ENCODE results near the gene PKD1L1. TPM values are rescaled to one million over a fixed set of nuclear protein-coding genes. Genes with fewer than 3 reads are reported as not detected.

PKD1L1 gene
- polyA plus RNA-seq, 2 of the 4 experiments (the other 2 are of a cell fraction) = 0.21 TPM

- H3K27ac ChIP-seq = peak overlapping the region in 1 of 2 experiments; percentile 63; a peak in 2 of 6 replicates
- DNase-seq (ENCODE audit: low read depth in 1 of 2, low spot score in 1 of 2) (no peak), FAIRE-seq (peak; percentile 79), ATAC-seq (no peak)
- no peak overlapping the region for H3K4me2 ChIP-seq
- no peak overlapping the region for H3K4me3 ChIP-seq
- no peaks in the 10 kb centered on the region for H3K9me3 ChIP-seq
- CTCF ChIA-PET = interaction anchor here (0.9 to 4.1 kb wide), 2 partner anchors 16 kb away, joined by 4 to 23 read pairs; no protein-coding TSS in a partner anchor
- peaks cover 12% of the 10 kb centered on the region for H3K4me1 ChIP-seq
- POLR2A ChIA-PET = no interaction called here
- TF ChIP-seq RNF2 (IDR thresholded peaks at IDR 0.05; ENCODE audit: borderline replicate concordance, low read depth) = no peak
- no peak for TF ChIP-seq NPAS2 (CRISPR knock-in tag; IDR thresholded peaks at IDR 0.05; ENCODE audit: borderline replicate concordance)
- no peak for TF ChIP-seq TFCP2L1 (CRISPR knock-in tag; IDR thresholded peaks at IDR 0.05)
- no peak for TF ChIP-seq RARB (CRISPR knock-in tag; IDR thresholded peaks at IDR 0.05)
- TF ChIP-seq SREBF2 (IDR thresholded peaks at IDR 0.05) = no peak
- no peak for TF ChIP-seq HOXB13 (CRISPR knock-in tag; IDR thresholded peaks at IDR 0.05; ENCODE audit: low read depth)
- no peak for TF ChIP-seq REST (IDR thresholded peaks at IDR 0.05)
- TF ChIP-seq TP53 (CRISPR knock-in tag; IDR thresholded peaks at IDR 0.05) = no peak
- no peak for TF ChIP-seq ESRRA (IDR thresholded peaks at IDR 0.05; ENCODE audit: borderline replicate concordance, low read length)
- no peak for TF ChIP-seq HEYL (CRISPR knock-in tag; IDR thresholded peaks at IDR 0.05)
- no peak for TF ChIP-seq HOXA7 (CRISPR knock-in tag; IDR thresholded peaks at IDR 0.05)
- TF ChIP-seq HMGXB4 (CRISPR knock-in tag; IDR thresholded peaks at IDR 0.05; ENCODE audit: borderline replicate concordance) = no peak
- no peak for TF ChIP-seq ZNF302 (CRISPR knock-in tag; IDR thresholded peaks at IDR 0.05)
- TF ChIP-seq PHF8 (IDR thresholded peaks at IDR 0.05; ENCODE audit: borderline replicate concordance, low read depth) = no peak
- TF ChIP-seq RFX5 (IDR thresholded peaks at IDR 0.05) = no peak
- WGBS (ENCODE audit: missing lambda C conversion rate) = 80% methylated on average over 6 of the region's 6 CpGs
Observed at GRCh38 chr7:47803025-47803424, 145.2 kb downstream of the PKD1L1 start.

- ATAC-seq (no peak), FAIRE-seq (no peak), DNase-seq (ENCODE audit: low read depth in 1 of 2, low spot score in 1 of 2) (no peak)
- TF ChIP-seq KDM5A (IDR thresholded peaks at IDR 0.05) (no peak), BCL3 (IDR thresholded peaks at IDR 0.05) (no peak), ESRRA (IDR thresholded peaks at IDR 0.05; ENCODE audit: borderline replicate concordance, low read length) (no peak), SMC3 (IDR thresholded peaks at IDR 0.05) (no peak)
- H3K4me2 ChIP-seq = no peak overlapping the region
- no peaks in the 10 kb centered on the region for H3K9me3 ChIP-seq
- peak overlapping the region in 1 of 2 experiments; percentile 51; a peak in 3 of 6 replicates for H3K27ac ChIP-seq
- 83% methylated on average over 6 of the region's 6 CpGs for WGBS (ENCODE audit: missing lambda C conversion rate)
- POLR2A ChIA-PET = no interaction called here
- CTCF ChIA-PET = interaction anchor here (0.5 to 0.7 kb wide), 2 partner anchors 16 to 134 kb away, joined by 3 read pairs; no protein-coding TSS in a partner anchor
- peaks cover 12% of the 10 kb centered on the region for H3K4me1 ChIP-seq
- no peak overlapping the region for H3K4me3 ChIP-seq
Observed at GRCh38 chr7:47801423-47801822, 146.8 kb downstream of the PKD1L1 start.
